Mesothelial cell of epicardium (in vitro differentiated cells): ENCODE results near the gene FBP2. TPM values are rescaled to one million over a fixed set of nuclear protein-coding genes. Genes with fewer than 3 reads are reported as not detected.

ENCODE experiments used
- DNase-seq, 2 experiments: peaks; one replicate each; pipeline ENCODE4 v3.0.0; 2021; ENCODE audit warnings: low spot score in 2 of 2; ENCODE audit not compliant: unreplicated experiment in 2 of 2
- H3K27ac Mint-ChIP-seq: 2 replicates; pipeline ENCODE4 v1.8.0; 2021; ENCODE audit warnings: mixed read lengths
- H3K27me3 Mint-ChIP-seq: 2 replicates; pipeline ENCODE4 v1.8.0; 2021; ENCODE audit warnings: low read depth, mixed read lengths
- H3K36me3 Mint-ChIP-seq: 2 replicates; pipeline ENCODE4 v1.8.0; 2021; ENCODE audit warnings: mixed read lengths
- H3K4me1 Mint-ChIP-seq: 2 replicates; pipeline ENCODE4 v1.8.0; 2021; ENCODE audit warnings: mixed read lengths
- H3K4me3 Mint-ChIP-seq: 2 replicates; pipeline ENCODE4 v1.8.0; 2021; ENCODE audit warnings: mild to moderate bottlenecking, moderate library complexity, mixed read lengths
- H3K9me3 Mint-ChIP-seq: 2 replicates; pipeline ENCODE4 v1.8.0; 2021; ENCODE audit warnings: mixed read lengths
- total RNA-seq: library from RNA; stranded (reverse); gene quantifications from 3 replicates; pipeline ENCODE4 v1.2.1, GENCODE V29; 2021
- TF ChIP-seq, protein P1 (sequence below): fragments of 200-600 bp; sonication (generic); IDR thresholded peaks from one replicate; pipeline ENCODE4 v1.5.0; 2021; ENCODE audit warnings: antibody characterized with exemption; ENCODE audit not compliant: unreplicated experiment

Gene FBP2
- total RNA-seq, 1 donor from 2014 or later = not detected

GRCh38 chr9:94511955-94512265, 81.7 kb downstream of the FBP2 start:
- DNase-seq = no peak
- no peaks in the 10 kb centered on the region for H3K36me3 Mint-ChIP-seq
- peaks cover 21% of the 10 kb centered on the region for H3K4me1 Mint-ChIP-seq
- TF ChIP-seq, protein P1, sequence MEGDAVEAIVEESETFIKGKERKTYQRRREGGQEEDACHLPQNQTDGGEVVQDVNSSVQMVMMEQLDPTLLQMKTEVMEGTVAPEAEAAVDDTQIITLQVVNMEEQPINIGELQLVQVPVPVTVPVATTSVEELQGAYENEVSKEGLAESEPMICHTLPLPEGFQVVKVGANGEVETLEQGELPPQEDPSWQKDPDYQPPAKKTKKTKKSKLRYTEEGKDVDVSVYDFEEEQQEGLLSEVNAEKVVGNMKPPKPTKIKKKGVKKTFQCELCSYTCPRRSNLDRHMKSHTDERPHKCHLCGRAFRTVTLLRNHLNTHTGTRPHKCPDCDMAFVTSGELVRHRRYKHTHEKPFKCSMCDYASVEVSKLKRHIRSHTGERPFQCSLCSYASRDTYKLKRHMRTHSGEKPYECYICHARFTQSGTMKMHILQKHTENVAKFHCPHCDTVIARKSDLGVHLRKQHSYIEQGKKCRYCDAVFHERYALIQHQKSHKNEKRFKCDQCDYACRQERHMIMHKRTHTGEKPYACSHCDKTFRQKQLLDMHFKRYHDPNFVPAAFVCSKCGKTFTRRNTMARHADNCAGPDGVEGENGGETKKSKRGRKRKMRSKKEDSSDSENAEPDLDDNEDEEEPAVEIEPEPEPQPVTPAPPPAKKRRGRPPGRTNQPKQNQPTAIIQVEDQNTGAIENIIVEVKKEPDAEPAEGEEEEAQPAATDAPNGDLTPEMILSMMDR = no peak
- H3K27me3 Mint-ChIP-seq = no peaks in the 10 kb centered on the region
- H3K9me3 Mint-ChIP-seq = peaks cover 10% of the 10 kb centered on the region
- no peak overlapping the region for H3K4me3 Mint-ChIP-seq
- H3K27ac Mint-ChIP-seq = peak overlapping the region; percentile 55

- H3K9me3 Mint-ChIP-seq = peaks cover 10% of the 10 kb centered on the region
- peaks cover 21% of the 10 kb centered on the region for H3K4me1 Mint-ChIP-seq
- H3K27me3 Mint-ChIP-seq = no peaks in the 10 kb centered on the region
- no peak overlapping the region for H3K4me3 Mint-ChIP-seq
- no peaks in the 10 kb centered on the region for H3K36me3 Mint-ChIP-seq
- H3K27ac Mint-ChIP-seq = peak overlapping the region; percentile 55
- TF ChIP-seq, protein P1 = no peak
- DNase-seq = no peak
These were observed 82.3 kb downstream of the FBP2 start for GRCh38 chr9:94511134-94511954.

Other genes starting within 250 kb of the FBP2 start
- gene PCAT7, start 38.7 kb downstream of the FBP2 start, total RNA-seq = 18.5 to 19.0 TPM (median 18.8 TPM) in 3 replicates
- 5.3 to 6.5 TPM (median 5.9 TPM) in 3 replicates for gene FBP1, start 45.7 kb upstream of the FBP2 start, total RNA-seq
- 56.3 to 63.0 TPM (median 61.4 TPM) in 3 replicates for gene AOPEP, start 132.9 kb upstream of the FBP2 start, total RNA-seq